Chondrocyte (in vitro differentiated cells): ENCODE results near the gene MYO6. TPM values are rescaled to one million over a fixed set of nuclear protein-coding genes. Genes with fewer than 3 reads are reported as not detected.

Source experiments
- DNase-seq: peaks from one replicate; pipeline ENCODE4 v3.0.0; 2021; ENCODE audit warnings: mixed read lengths, low spot score
- H3K27ac Mint-ChIP-seq: one replicate; pipeline ENCODE4 v1.8.0; 2021; ENCODE audit warnings: mild to moderate bottlenecking, moderate library complexity, mixed read lengths; ENCODE audit not compliant: unreplicated experiment
- H3K27me3 Mint-ChIP-seq: 2 replicates; pipeline ENCODE4 v1.8.0; 2021; ENCODE audit warnings: low read depth, mixed read lengths
- H3K36me3 Mint-ChIP-seq: 2 replicates; pipeline ENCODE4 v1.8.0; 2021; ENCODE audit warnings: low read depth, mixed read lengths
- H3K4me1 Mint-ChIP-seq: 2 replicates; pipeline ENCODE4 v1.8.0; 2021; ENCODE audit warnings: low read depth, mild to moderate bottlenecking, mixed read lengths
- H3K4me3 Mint-ChIP-seq: one replicate; pipeline ENCODE4 v1.8.0; 2021; ENCODE audit warnings: mild to moderate bottlenecking, moderate library complexity, mixed read lengths; ENCODE audit not compliant: unreplicated experiment
- H3K9me3 Mint-ChIP-seq: 2 replicates; pipeline ENCODE4 v1.8.0; 2021; ENCODE audit warnings: low read depth, mixed read lengths
- total RNA-seq: library from RNA; stranded (reverse); gene quantifications from 3 replicates; pipeline ENCODE4 v1.2.1, GENCODE V29; 2021
- TF ChIP-seq, protein P1 (sequence below): fragments of 200-600 bp; sonication (generic); IDR thresholded peaks from 2 replicates; pipeline ENCODE4 v1.5.0; 2021; ENCODE audit warnings: antibody characterized with exemption, mild to moderate bottlenecking, moderate library complexity

Gene MYO6
- total RNA-seq, 1 donor from 2014 or later, result 32.5 TPM

DNA sequence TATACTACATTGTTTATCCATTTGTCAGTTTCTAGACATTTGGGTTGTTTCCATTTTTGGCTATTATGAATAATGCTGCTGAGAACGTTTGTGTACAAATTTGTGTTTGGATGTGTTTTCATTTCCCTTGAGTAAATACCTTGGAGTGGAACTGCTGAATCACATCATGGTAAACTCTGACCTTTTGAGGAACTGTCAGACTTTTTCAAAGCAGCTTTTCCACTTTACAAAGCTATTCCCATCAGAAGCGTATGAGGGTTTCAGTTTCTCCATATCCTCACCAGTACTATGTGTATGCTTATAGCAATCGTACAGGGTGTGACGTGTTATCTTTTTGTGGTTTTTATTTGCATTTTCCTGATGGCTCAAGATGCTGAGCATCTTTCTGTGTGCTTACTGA is 103.7 kb downstream of the MYO6 start:
- no peak overlapping the region for H3K27ac Mint-ChIP-seq
- H3K27me3 Mint-ChIP-seq, result no peaks in the 10 kb centered on the region
- no peak overlapping the region for H3K4me3 Mint-ChIP-seq
- peaks cover 40% of the 10 kb centered on the region for H3K4me1 Mint-ChIP-seq
- DNase-seq, result no peak
- H3K36me3 Mint-ChIP-seq, result peaks cover 7% of the 10 kb centered on the region
- no peaks in the 10 kb centered on the region for H3K9me3 Mint-ChIP-seq
- TF ChIP-seq, protein P1, sequence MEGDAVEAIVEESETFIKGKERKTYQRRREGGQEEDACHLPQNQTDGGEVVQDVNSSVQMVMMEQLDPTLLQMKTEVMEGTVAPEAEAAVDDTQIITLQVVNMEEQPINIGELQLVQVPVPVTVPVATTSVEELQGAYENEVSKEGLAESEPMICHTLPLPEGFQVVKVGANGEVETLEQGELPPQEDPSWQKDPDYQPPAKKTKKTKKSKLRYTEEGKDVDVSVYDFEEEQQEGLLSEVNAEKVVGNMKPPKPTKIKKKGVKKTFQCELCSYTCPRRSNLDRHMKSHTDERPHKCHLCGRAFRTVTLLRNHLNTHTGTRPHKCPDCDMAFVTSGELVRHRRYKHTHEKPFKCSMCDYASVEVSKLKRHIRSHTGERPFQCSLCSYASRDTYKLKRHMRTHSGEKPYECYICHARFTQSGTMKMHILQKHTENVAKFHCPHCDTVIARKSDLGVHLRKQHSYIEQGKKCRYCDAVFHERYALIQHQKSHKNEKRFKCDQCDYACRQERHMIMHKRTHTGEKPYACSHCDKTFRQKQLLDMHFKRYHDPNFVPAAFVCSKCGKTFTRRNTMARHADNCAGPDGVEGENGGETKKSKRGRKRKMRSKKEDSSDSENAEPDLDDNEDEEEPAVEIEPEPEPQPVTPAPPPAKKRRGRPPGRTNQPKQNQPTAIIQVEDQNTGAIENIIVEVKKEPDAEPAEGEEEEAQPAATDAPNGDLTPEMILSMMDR, result no peak

DNA sequence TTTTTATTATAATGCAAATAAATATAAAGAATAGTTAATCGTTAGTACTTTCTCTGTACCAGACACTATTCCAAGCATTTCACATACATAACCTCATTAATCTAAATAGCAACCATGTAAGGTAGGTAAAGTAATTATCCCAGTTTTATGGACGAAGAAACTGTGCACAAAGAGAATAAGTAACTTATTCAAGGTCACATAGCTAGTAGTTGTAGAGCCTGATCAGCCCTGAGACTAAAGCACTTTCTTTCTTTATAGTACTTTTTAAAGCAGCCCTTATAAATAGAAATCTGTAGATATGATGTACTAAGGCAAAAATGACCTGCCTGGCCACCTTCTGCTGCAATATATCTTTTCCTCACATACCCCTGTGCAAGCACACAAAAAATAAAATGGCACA is 104.8 kb downstream of the MYO6 start:
- H3K27ac Mint-ChIP-seq, result no peak overlapping the region
- no peaks in the 10 kb centered on the region for H3K27me3 Mint-ChIP-seq
- TF ChIP-seq, protein P1, result no peak
- H3K36me3 Mint-ChIP-seq, result peaks cover 9% of the 10 kb centered on the region
- H3K4me3 Mint-ChIP-seq, result no peak overlapping the region
- peaks cover 40% of the 10 kb centered on the region for H3K4me1 Mint-ChIP-seq
- H3K9me3 Mint-ChIP-seq, result no peaks in the 10 kb centered on the region
- DNase-seq, result no peak

- Mint-ChIP-seq H3K27ac (no peak overlapping the region), H3K9me3 (no peaks in the 10 kb centered on the region), H3K4me3 (no peak overlapping the region), H3K36me3 (peaks cover 12% of the 10 kb centered on the region), H3K27me3 (no peaks in the 10 kb centered on the region), H3K4me1 (peaks cover 29% of the 10 kb centered on the region)
- TF ChIP-seq, protein P1, result peak; percentile 83
- no peak for DNase-seq
These were observed 106.0 kb downstream of the MYO6 start for GRCh38 chr6:75855052-75855451.

DNA sequence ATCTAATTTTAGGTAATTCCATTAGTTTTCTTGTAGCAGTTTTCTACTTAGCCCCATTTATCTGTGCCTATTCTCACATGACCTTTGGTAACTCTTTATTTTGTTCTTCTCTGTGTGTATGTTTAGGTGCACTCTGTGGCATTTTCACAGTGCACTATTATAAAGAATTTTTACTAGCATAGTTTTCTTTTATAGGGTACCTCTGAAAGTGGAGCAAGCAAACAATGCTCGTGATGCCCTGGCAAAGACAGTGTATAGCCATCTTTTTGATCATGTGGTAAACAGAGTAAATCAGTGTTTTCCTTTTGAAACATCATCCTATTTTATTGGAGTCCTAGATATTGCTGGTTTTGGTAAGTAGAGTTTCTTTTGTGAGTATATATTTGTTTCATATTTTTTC is 107.9 kb downstream of the MYO6 start:
- Mint-ChIP-seq H3K36me3 (peaks cover 16% of the 10 kb centered on the region), H3K27ac (no peak overlapping the region), H3K4me1 (peaks cover 17% of the 10 kb centered on the region), H3K4me3 (no peak overlapping the region), H3K9me3 (no peaks in the 10 kb centered on the region), H3K27me3 (no peaks in the 10 kb centered on the region)
- TF ChIP-seq, protein P1, result no peak
- no peak for DNase-seq

- Mint-ChIP-seq H3K27me3 (no peaks in the 10 kb centered on the region), H3K27ac (no peak overlapping the region), H3K4me3 (no peak overlapping the region), H3K4me1 (no peaks in the 10 kb centered on the region), H3K36me3 (peaks cover 22% of the 10 kb centered on the region), H3K9me3 (no peaks in the 10 kb centered on the region)
- DNase-seq, result no peak
- TF ChIP-seq, protein P1, result no peak
These were observed 114.0 kb downstream of the MYO6 start for GRCh38 chr6:75863001-75863400.
